ENCODE data around the gene PITPNM3.

- TF ChIP-seq POLR2AphosphoS5 (IDR thresholded peaks at IDR 0.05; ENCODE audit: insufficient read depth in 1 of 2, low read depth in 1 of 2) = no peak
- TF ChIP-seq, protein P1, sequence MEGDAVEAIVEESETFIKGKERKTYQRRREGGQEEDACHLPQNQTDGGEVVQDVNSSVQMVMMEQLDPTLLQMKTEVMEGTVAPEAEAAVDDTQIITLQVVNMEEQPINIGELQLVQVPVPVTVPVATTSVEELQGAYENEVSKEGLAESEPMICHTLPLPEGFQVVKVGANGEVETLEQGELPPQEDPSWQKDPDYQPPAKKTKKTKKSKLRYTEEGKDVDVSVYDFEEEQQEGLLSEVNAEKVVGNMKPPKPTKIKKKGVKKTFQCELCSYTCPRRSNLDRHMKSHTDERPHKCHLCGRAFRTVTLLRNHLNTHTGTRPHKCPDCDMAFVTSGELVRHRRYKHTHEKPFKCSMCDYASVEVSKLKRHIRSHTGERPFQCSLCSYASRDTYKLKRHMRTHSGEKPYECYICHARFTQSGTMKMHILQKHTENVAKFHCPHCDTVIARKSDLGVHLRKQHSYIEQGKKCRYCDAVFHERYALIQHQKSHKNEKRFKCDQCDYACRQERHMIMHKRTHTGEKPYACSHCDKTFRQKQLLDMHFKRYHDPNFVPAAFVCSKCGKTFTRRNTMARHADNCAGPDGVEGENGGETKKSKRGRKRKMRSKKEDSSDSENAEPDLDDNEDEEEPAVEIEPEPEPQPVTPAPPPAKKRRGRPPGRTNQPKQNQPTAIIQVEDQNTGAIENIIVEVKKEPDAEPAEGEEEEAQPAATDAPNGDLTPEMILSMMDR (IDR thresholded peaks at IDR 0.05) = no peak
These were observed 154.1 kb downstream of the PITPNM3 start for GRCh38 chr17:6402258-6402657.
